NCI-H187 (cell line): ENCODE data around the gene SFXN5.

Experiments
- DNase-seq, 2 experiments: peaks; one replicate each; lab custom pipeline; 2025; lab: John Stamatoyannopoulos, UW

SFXN5 gene

GRCh38 chr2:72940361-72940760, 131.2 kb downstream of the SFXN5 start:
- no peak for DNase-seq

DNA sequence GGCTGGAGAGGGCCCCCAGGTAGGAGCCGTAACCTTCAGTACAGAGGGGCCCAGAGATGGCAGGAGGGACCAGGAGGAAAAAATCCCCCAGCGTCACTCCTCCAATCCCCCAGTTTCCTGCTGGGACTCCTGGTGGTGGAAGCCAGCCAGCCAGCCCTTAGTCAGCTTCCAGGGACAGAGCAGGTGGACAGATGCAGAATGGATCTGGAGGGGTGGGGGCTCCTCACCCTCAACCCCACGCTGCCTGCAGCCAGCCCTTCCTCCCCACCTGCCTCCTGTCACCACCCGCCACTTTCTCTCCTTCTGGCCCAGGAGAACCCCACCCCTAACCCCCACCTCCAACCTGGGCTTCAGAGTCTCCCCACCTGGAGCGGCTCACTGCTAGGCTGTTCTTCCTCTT, 133.1 kb downstream of the SFXN5 start:
- DNase-seq, result no peak

DNA sequence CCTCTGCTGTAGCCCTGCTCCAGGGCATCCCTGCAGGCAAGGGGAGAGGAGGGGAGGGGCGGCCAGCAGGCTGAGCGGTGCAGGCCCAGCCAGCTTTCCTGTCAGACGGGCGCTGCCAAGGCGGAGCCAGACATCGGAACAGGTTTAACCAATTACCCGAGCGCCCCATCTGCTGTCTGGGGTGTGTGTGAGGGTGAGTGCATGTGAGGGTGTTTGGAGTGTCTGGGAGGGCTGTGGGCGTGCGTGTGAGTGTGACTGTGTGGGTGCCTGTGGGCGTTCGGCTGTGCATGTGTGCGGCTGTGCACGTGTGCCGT, 134.2 kb downstream of the SFXN5 start:
- DNase-seq, result no peak

DNA sequence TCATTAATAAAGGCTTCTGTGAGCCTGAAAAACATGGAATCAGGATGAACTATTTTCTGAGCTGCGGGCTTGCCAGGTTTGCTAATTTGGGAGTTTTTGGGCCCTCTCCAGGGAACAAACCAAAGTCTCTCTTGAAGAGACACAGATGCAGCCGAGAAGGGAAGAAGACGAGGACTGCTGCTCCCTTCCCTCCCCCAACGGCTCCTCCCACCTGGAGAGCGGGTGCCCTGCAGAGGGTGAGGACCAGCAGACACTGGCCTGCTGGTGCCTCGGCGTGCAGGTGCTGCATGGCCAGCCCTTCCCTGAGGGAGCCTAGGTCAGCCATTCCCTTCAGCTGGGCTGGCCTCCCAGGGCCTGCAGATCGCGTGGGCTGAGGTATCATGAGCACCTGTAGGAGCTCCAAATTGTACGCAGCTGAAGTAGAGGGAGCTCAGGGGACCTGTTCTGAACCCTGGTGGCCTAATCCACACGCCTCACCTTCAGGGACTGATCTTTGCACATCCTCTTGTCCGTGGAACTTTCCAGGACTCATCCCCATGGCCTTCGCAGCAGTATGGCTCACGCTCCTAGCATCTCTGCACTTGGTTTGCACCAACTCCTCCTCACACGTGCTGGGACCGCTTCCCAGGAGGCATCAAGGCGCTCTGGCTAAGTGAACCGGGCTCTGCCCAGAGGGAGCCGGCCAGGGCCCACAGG, 134.7 kb downstream of the SFXN5 start:
- DNase-seq, result no peak

GRCh38 chr2:72935611-72935957, 135.9 kb downstream of the SFXN5 start:
- no peak for DNase-seq

DNA sequence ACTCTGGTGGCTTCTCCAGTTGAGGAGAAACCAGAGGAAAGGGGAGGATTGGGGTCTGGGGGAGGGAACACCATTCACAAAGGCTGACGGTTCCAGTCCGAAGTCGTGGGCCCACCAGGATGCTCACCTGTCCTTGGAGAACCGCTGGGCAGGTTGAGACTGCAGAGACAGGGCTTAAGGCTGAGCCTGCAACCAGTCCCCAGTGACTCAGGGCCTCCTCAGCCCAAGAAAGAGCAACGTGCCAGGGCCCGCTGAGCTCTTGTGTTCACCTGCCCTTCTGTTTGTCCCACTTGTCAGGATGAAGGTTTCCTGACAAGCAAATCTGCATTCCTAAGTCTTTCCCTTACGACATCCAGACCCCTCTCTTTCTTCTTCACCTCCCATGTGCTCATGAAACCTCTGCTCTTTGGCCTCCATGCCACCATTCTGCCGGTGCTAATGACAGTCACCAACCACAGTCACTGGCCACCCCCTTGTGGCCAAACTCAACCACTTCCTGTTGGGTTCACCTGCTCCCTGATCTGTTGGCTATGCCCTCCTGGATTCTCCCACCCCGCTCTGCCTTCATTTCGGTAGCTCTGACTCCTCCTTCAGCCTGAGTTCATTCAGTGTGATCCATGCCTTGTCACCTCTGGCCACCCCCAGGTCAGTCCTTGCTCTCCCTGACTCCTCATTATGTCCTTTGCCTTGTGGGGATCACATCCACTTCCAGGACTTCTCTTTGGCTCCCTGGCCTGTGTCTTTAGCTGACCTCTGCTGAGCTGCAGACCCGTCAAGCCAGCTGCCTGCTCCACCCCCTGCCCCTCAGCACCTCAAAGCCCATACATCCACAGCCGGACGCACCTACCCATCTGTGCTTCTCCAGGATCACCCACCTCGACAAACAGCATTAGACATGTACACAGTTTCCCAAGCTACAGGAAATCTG, 136.6 kb downstream of the SFXN5 start:
- DNase-seq, result no peak

GRCh38 chr2:72933646-72934151, 137.8 kb downstream of the SFXN5 start:
- no peak for DNase-seq

DNA sequence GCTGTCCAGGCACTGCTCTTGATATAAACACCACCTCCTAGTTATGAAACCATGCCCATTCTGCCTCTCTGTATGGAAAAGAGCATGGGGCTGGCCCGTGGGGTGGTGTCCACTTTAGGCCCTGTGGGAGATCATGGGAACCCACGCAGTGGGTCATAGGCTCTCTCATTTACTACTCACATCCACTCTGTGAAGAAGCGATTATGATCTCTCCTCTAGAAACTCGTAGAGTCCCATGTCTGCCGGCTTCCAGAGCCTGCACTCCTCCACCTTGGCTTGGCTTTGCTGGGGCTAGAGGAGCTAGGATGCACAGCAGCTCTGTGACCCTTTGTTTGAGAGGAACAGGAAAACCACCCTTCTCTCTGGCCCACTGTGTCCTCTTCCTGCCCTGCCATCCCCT, 138.3 kb downstream of the SFXN5 start:
- no peak for DNase-seq

DNA sequence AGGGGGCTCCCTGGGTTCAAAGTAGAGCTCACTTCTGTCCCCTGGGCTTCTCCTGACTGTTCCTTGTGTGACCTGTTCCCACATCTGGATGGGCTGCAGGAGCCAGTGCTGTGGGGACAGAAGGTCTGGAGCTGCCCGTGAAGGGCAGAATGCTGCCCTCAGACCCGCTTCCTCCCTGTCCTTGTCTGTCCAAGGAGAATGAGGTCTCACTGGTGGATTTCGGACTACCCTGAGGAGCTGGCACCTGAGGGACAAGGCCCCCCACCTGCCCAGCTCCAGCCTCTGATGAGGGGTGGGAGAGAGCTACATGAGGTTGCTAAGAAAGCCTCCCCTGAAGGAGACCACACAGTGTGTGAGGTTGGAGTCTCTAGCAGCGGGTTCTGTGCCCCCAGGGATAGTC, 138.7 kb downstream of the SFXN5 start:
- DNase-seq, result no peak

- no peak for DNase-seq
These were observed 139.3 kb downstream of the SFXN5 start for GRCh38 chr2:72932045-72932740.

GRCh38 chr2:72931280-72931910, 140.1 kb downstream of the SFXN5 start:
- no peak for DNase-seq

DNA sequence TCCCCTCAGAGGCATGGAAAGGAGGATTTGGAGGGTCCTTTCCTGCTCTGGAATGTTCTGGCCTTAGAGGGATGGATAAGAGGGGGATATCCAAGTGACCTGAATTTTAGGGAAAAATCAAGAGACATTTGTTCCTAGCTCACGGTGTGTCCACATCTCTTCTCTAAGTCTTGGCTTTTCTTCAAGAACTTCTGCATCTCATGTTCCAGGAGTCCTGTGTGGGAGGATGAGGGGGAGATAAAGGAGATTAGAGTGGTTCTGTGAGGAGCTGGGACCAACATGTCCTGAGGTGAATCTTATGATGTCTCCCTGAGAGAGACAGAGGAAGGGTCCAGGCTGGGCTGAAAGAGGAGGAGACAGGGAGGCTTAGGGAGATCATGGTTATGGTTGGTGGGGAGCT, 142.5 kb downstream of the SFXN5 start:
- DNase-seq, result no peak

DNA sequence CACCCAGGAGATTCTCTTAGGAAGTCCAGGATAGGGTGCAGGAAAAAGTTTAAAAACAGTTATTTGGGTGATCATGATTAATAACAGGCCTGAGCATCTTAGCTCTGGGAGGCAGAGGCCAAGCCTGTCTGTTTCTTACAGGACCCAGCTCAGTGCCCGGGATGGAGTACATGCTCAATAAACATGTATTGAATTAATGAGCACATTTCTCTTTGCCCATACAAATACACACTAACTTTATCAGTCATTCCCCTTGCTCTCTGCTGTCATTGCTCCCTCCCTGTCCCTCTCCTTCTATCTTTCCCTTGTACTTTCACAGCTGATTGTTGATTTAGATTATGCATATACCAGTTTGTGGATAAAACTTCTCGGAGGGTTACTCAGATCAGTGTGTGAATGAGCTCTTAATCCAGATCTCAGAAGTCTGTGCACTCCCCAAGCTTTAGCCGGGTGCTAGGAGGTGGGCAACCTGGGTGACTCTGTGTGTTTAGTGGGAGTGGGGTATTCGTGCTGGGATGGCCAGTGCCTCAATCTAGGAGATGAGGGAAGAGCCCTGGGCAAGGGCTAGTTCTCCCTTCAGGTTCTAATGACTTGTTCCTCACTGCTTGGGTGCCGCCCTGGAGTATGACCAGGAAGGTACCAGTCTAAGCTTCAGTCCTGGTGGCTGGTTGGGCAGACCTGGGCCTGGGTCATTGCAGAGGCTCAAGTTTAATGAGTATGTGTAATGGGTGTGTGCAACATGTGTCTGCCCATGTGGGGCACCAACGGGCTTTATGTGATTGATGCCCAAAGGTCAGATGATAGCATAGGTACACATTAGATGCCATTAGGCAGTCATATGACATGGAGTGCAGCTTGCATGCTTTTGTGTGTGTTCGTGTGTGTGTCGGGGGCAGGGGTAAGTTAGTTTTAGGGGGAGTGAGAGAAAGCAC, 143.6 kb downstream of the SFXN5 start:
- no peak for DNase-seq

GRCh38 chr2:72926811-72927465, 144.6 kb downstream of the SFXN5 start:
- DNase-seq, result no peak

DNA sequence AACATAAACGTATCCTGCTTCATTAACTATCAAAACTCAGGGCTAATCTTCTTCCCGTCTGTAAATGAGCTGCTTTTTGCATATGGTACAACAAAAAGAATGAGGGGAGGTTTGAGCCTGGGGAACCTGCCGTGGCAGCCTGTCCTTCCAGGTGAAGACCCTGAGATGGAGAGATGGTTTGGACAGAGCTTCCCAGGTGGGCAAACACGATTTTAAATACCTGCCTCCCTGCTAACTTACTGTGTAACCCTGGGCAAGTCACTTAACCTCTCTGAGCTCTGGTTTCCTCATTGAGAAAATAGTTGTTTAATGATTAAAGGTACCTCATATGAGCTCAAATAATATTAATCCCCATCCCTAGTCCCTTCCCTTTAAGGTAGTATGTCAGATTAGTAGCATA, 145.1 kb downstream of the SFXN5 start:
- DNase-seq, result no peak

DNA sequence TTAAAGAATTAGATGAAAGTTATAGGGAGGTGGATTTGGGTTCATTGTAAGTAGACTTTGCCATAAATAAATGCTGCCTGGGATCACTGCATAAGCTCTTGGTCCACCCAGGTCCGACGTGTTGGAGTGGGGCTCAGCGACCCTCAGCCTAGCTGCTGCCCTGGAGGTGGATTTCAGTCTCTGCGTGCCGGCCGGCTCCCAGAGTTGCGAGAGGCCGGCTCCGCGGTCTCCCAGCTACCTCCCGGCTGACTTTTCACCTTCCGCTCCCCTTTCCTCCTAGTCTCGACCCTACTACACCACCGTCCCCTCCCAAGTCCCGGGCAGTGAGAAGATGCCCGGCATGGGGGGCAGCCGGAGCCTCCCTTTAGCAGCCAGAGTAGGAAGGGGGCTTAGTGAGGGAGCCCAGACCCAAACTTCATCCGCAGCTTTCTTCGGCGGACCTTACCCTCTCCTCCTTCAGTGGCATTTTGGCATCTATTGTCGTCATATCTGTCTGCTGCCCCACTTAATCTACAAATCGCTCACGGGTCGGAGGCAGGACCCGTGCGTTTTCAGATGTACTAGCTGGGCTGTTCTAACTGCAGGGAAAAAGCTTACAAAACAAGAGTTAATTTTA, 146.1 kb downstream of the SFXN5 start:
- DNase-seq, result no peak

- DNase-seq, result no peak
These were observed 146.9 kb downstream of the SFXN5 start for GRCh38 chr2:72924353-72925240.

DNA sequence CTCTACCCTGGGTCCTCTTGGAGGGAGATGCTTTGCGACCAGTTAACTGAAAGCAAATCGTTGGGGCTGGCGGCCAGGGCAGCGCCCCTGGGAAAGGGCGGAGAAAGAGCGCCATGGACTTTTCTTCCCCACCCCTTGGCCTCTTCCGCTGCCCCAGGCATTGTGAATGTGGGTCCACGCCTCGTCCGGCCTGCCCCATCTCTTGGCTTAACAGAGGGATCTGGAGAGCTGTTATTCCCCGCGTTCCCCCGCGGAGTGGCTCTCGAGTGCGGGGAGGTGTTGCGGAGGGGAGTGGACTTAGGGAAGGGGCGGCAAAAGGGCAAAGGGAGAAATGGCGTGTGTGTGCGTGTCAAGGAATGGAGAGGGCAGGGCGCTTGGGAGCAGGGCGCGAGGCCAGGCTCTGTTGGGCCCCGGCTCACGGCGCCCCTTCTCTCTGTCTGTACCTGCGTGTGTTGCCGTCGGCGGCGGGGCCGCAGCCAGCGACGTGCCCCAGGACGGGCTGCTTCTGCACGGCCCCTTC, 147.6 kb downstream of the SFXN5 start:
- DNase-seq, result no peak

DNA sequence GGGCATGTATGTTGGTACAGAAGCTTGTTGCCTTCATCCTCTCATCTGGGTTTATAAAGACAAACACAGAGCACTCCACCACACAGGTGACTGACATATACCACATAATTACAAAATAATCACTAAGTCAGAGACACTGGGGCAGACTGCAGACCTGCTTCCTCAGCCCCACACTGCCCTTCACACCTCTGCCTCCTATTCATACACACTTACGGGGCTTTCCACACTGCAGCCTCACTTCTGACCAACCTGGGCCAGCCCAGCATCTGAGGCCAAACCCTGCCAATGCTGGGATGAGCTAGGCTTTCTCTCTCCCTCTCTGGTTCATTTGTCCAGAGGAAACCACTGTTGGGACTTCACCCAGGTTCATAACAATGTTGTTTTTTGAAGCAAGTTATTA, 149.7 kb downstream of the SFXN5 start:
- no peak for DNase-seq
